Spleen (tissue), 11 donors: ENCODE results near the gene EMC10. TPM values are rescaled to one million over a fixed set of nuclear protein-coding genes. Genes with fewer than 3 reads are reported as not detected.
"Not testable (repeated sequence)": the region's sequence is repeated elsewhere in the genome, so short reads cannot be mapped to it uniquely, and the experiment has no call there.

Source experiments
- DNase-seq: peaks from one replicate; pipeline ENCODE4 v3.0.0-alpha.2; 2020
- H3K27ac ChIP-seq, 8 donors: fragments of 200-600 bp; sonication (generic) in 7 of 8; 1 replicate in 4 of 8; 2 replicates in 4 of 8; pipeline versions ENCODE4 v1.5.0 to v1.8.0; 2016 to 2021; ENCODE audit warnings: inconsistent platforms in 4 of 8, mild to moderate bottlenecking in 4 of 8, moderate library complexity in 1 of 8
- H3K27me3 ChIP-seq, 7 donors: fragments of 200-600 bp; sonication (generic) in 6 of 7; replicated peaks in 1 of 7; 1 replicate in 4 of 7; 2 replicates in 3 of 7; pipeline versions ENCODE4 v1.5.0 to v1.8.0; 2016 to 2021; ENCODE audit warnings: inconsistent platforms in 3 of 7, mild to moderate bottlenecking in 1 of 7
- H3K36me3 ChIP-seq, 6 donors: fragments of 200-600 bp; sonication (generic) in 5 of 6; 1 replicate in 4 of 6; 2 replicates in 2 of 6; pipeline versions ENCODE4 v1.5.0 to v1.8.0; 2016 to 2021; ENCODE audit warnings: inconsistent platforms in 2 of 6
- H3K4me1 ChIP-seq, 6 donors: fragments of 200-600 bp; sonication (generic) in 5 of 6; 1 replicate in 3 of 6; 2 replicates in 3 of 6; pipeline versions ENCODE4 v1.5.0 to v1.8.0; 2016 to 2021; ENCODE audit warnings: inconsistent platforms in 3 of 6
- H3K4me3 ChIP-seq, 8 donors: fragments of 200-600 bp; sonication (generic) in 7 of 8; 1 replicate in 4 of 8; 2 replicates in 4 of 8; pipeline versions ENCODE4 v1.5.0 to v1.8.0; 2016 to 2021; ENCODE audit warnings: inconsistent platforms in 4 of 8, mild to moderate bottlenecking in 4 of 8, moderate library complexity in 2 of 8
- H3K9me3 ChIP-seq, 8 donors: fragments of 200-600 bp; sonication (generic) in 7 of 8; 1 replicate in 4 of 8; 2 replicates in 4 of 8; pipeline versions ENCODE4 v1.5.0 to v1.8.0; 2016 to 2021; ENCODE audit warnings: inconsistent platforms in 4 of 8
- CTCF ChIP-seq, 11 experiments: fragments of 200-600 bp in 7 of 11; fragments of 450-650 bp in 4 of 11; sonication (generic) in 4 of 11; IDR thresholded peaks in 8 of 11; conservative IDR thresholded peaks in 3 of 11; 1 replicate in 7 of 11; 2 replicates in 4 of 11; pipeline versions ENCODE4 v1.4.0 to v1.8.0; 2016 to 2021; ENCODE audit warnings: antibody characterized with exemption in 11 of 11, inconsistent platforms in 4 of 11, mild to moderate bottlenecking in 1 of 11
- POLR2A ChIP-seq, 3 donors: fragments of 450-650 bp; IDR thresholded peaks; one replicate each; pipeline ENCODE4 v1.5.1; 2017; ENCODE audit warnings: antibody characterized with exemption in 3 of 3, mild to moderate bottlenecking in 1 of 3
- POLR2AphosphoS5 ChIP-seq, 3 donors: sonication (generic); formaldehyde crosslinking; IDR thresholded peaks; one replicate each; pipeline ENCODE4 v1.5.1; 2017; ENCODE audit warnings: antibody characterized with exemption in 3 of 3
- WGBS, 5 donors: extraction: QIAGEN DNeasy Blood & Tissue Kit in 3 of 5; methylation state at CpG; one replicate each; pipeline versions ENCODE4 v1.1.5 to v1.1.7; 2013 to 2018; 5-methylcytosine and 5-hydroxymethylcytosine counted together
- intact Hi-C: fragments of 100-400 bp; cut with DNase I; formaldehyde crosslinking; loops from one replicate; pipeline ENCODE4 v1.15.0; 2023; ENCODE audit warnings: low total_unique reads
- polyA plus RNA-seq, 3 donors: library from polyadenylated mRNA; stranded (reverse); fragments of 200-250 nt; gene quantifications; one replicate each; pipeline ENCODE4 v1.2.1, GENCODE V29; 2013
- total RNA-seq, 7 donors: library from RNA; depleted of rRNA in 3 of 7; stranded (reverse); fragments of >200 nt in 3 of 7; fragmentation: NEBNext Ultra II Directional in 4 of 7; extraction: Animal tissue kit (Norgen Biotek cat#: 25700) in 4 of 7; gene quantifications; one replicate each; pipeline versions ENCODE4 v1.1.0 to v1.2.1, GENCODE V29; 2016 to 2021
- donor health status: healthy with polysubstance abuse.
- donor health status: DM: no; HTN: no; CAD: no; lungs with moderate emphysema.
- donor health status: DM: no; HTN: no; CAD: no.
- donor health status: Bipolar disorder and iron deficiency.
- donor health status: healthy.
- donor health status: DM: no; HTN: no; CAD: no.
- donor health status: DM: yes; HTN: yes; CAD: no.

Gene EMC10
- total and polyA plus RNA-seq, 10 donors, result 31.0 to 72.6 (median 60.1) TPM

GRCh38 chr19:50520822-50521465 lies 44.6 kb downstream of the EMC10 start:
- no peak overlapping the region for H3K4me3 ChIP-seq
- peaks cover 0 to 39% (median 5%) of the 10 kb centered on the region in 7 donors for H3K27me3 ChIP-seq
- DNase-seq, result peak; percentile 25
- no peaks in the 10 kb centered on the region for H3K36me3 ChIP-seq
- H3K9me3 ChIP-seq, result no peaks in the 10 kb centered on the region
- no peak overlapping the region for H3K27ac ChIP-seq
- no peaks in the 10 kb centered on the region for H3K4me1 ChIP-seq
- intact Hi-C loops, result no loop called here
- TF ChIP-seq CTCF (IDR thresholded peaks at IDR 0.05 in 8 of 11, conservative IDR thresholded peaks at IDR 0.05 in 3 of 11) (no peak), POLR2AphosphoS5 (IDR thresholded peaks at IDR 0.05) (no peak), POLR2A (IDR thresholded peaks at IDR 0.05) (no peak)
- 89 to 94% (median 91%) methylated on average over 17 of the region's 17 CpGs for WGBS, 5 donors

- TF ChIP-seq POLR2AphosphoS5 (IDR thresholded peaks at IDR 0.05), result no peak
- no peak for TF ChIP-seq POLR2A (IDR thresholded peaks at IDR 0.05)
- TF ChIP-seq CTCF (IDR thresholded peaks at IDR 0.05 in 8 of 11, conservative IDR thresholded peaks at IDR 0.05 in 3 of 11), result no peak
- Histone ChIP-seq H3K9me3 (no peaks in the 10 kb centered on the region), H3K27me3 (peaks cover 0 to 30% (median 0%) of the 10 kb centered on the region in 7 donors), H3K4me3 (no peak overlapping the region), H3K36me3 (no peaks in the 10 kb centered on the region), H3K27ac (no peak overlapping the region), H3K4me1 (no peaks in the 10 kb centered on the region)
- WGBS, 5 donors, result 64 to 80% (median 78%) methylated on average over 8 to 10 of the region's 10 CpGs
- intact Hi-C loops, result no loop called here
- peak; percentile 21 for DNase-seq
Observed at GRCh38 chr19:50522881-50523280, 46.6 kb downstream of the EMC10 start.

GRCh38 chr19:50528052-50528451 lies 51.7 kb downstream of the EMC10 start:
- DNase-seq, H3K4me1 ChIP-seq, intact Hi-C loops, H3K27ac ChIP-seq, H3K36me3 ChIP-seq, H3K4me3 ChIP-seq: not testable (repeated sequence)
- H3K27me3 ChIP-seq, result peaks cover 0 to 62% (median 6%) of the 10 kb centered on the region in 7 donors
- peaks cover 0 to 12% (median 11%) of the 10 kb centered on the region in 8 donors for H3K9me3 ChIP-seq
- 90 to 100% (median 97%) methylated on average over 3 of the region's 3 CpGs for WGBS, 5 donors

GRCh38 chr19:50531171-50531612 lies 54.9 kb downstream of the EMC10 start:
- Histone ChIP-seq H3K4me3 (no peak overlapping the region), H3K4me1 (no peaks in the 10 kb centered on the region), H3K27ac (no peak overlapping the region), H3K27me3 (peaks cover 0 to 55% (median 6%) of the 10 kb centered on the region in 7 donors), H3K9me3 (peaks cover 0 to 23% (median 19%) of the 10 kb centered on the region in 8 donors), H3K36me3 (no peaks in the 10 kb centered on the region)
- WGBS, 5 donors, result 63 to 81% (median 74%) methylated on average over 8 to 14 of the region's 14 CpGs
- TF ChIP-seq POLR2AphosphoS5 (IDR thresholded peaks at IDR 0.05), result no peak
- no peak for TF ChIP-seq CTCF (IDR thresholded peaks at IDR 0.05 in 8 of 11, conservative IDR thresholded peaks at IDR 0.05 in 3 of 11)
- no peak for TF ChIP-seq POLR2A (IDR thresholded peaks at IDR 0.05)
- no peak for DNase-seq
- intact Hi-C loops, result no loop called here
